CD4-positive, alpha-beta memory T cell (primary cell): ENCODE measurements around the gene ST7L. TPM values are rescaled to one million over a fixed set of nuclear protein-coding genes. Genes with fewer than 3 reads are reported as not detected.

ENCODE experiments used
- CTCF ChIA-PET: fragments of 350-600 bp; sonication (Branson Sonifier 250); formaldehyde crosslinking; loops from one replicate; lab custom pipeline; 2021; ENCODE audit warnings: inconsistent platforms; ENCODE audit not compliant: partially characterized antibody; lab: Charles Lee
- POLR2A ChIA-PET: fragments of 350-600 bp; sonication (Branson Sonifier 250); formaldehyde crosslinking; loops from one replicate; lab custom pipeline; 2021; ENCODE audit not compliant: partially characterized antibody; lab: Charles Lee
- DNase-seq, 5 donors: peaks; one replicate each; pipeline versions ENCODE4 v3.0.0 to v3.0.0-alpha.2; 2020 to 2022; ENCODE audit warnings: mixed read lengths in 1 of 5
- H3K27ac ChIP-seq: one replicate; pipeline ENCODE4 v1.7.0; 2013; ENCODE audit warnings: low read depth, low read length
- H3K27me3 ChIP-seq: 2 replicates; pipeline ENCODE4 v1.7.0; 2013; ENCODE audit warnings: mild to moderate bottlenecking, low read length, moderate library complexity; ENCODE audit not compliant: insufficient read depth
- H3K36me3 ChIP-seq: 2 replicates; pipeline ENCODE4 v1.7.0; 2013; ENCODE audit warnings: mild to moderate bottlenecking, low read length, moderate library complexity; ENCODE audit not compliant: insufficient read depth
- H3K4me1 ChIP-seq: 2 replicates; pipeline ENCODE4 v1.7.0; 2013; ENCODE audit warnings: mild to moderate bottlenecking, low read length, moderate library complexity; ENCODE audit not compliant: insufficient read depth
- H3K4me3 ChIP-seq, 2 donors: one replicate each; pipeline ENCODE4 v1.7.0; 2013; ENCODE audit warnings: low read length in 2 of 2, mild to moderate bottlenecking in 1 of 2
- H3K9me3 ChIP-seq, 2 donors: one replicate each; pipeline ENCODE4 v1.7.0; 2013; ENCODE audit warnings: low read length in 2 of 2, control low read depth in 1 of 2; ENCODE audit not compliant: control insufficient read depth in 1 of 2
- H3K27ac Mint-ChIP-seq, 7 donors: one replicate each; pipeline ENCODE4 v1.8.0; 2020 to 2021; ENCODE audit warnings: mixed read lengths in 7 of 7, mild to moderate bottlenecking in 6 of 7, inconsistent platforms in 3 of 7, moderate library complexity in 3 of 7
- H3K27me3 Mint-ChIP-seq, 2 donors: one replicate each; pipeline ENCODE4 v1.8.0; 2020 to 2021; ENCODE audit warnings: mixed read lengths in 2 of 2
- H3K36me3 Mint-ChIP-seq, 2 donors: one replicate each; pipeline ENCODE4 v1.8.0; 2020 to 2021; ENCODE audit warnings: mixed read lengths in 2 of 2, inconsistent platforms in 1 of 2, mild to moderate bottlenecking in 1 of 2
- H3K4me1 Mint-ChIP-seq, 4 donors: one replicate each; pipeline ENCODE4 v1.8.0; 2020 to 2021; ENCODE audit warnings: mixed read lengths in 4 of 4, mild to moderate bottlenecking in 1 of 4
- H3K4me3 Mint-ChIP-seq, 8 donors: one replicate each; pipeline ENCODE4 v1.8.0; 2020 to 2021; ENCODE audit warnings: mixed read lengths in 8 of 8, mild to moderate bottlenecking in 7 of 8, moderate library complexity in 6 of 8, inconsistent platforms in 3 of 8
- H3K9me3 Mint-ChIP-seq, 8 donors: one replicate each; pipeline ENCODE4 v1.8.0; 2020 to 2021; ENCODE audit warnings: mixed read lengths in 8 of 8, mild to moderate bottlenecking in 5 of 8, inconsistent platforms in 3 of 8, moderate library complexity in 1 of 8
- intact Hi-C: fragments of 100-400 bp; cut with micrococcal nuclease; formaldehyde crosslinking; loops from one replicate; pipeline ENCODE4 v1.15.1; 2023
- polyA plus RNA-seq, 2 donors: library from polyadenylated mRNA; unstranded; fragments of 300-500 nt; fragmentation: Illumina TruSeq; gene quantifications; one replicate each; pipeline ENCODE4 v1.2.3, GENCODE V29; 2021
- total RNA-seq, 2 experiments: library from RNA; stranded (reverse); gene quantifications; one replicate each; pipeline ENCODE4 v1.2.3, GENCODE V29; 2021

Gene ST7L
- total and polyA plus RNA-seq, 4 experiments from 2014 or later, result 10.9 to 27.2 (median 19.1) TPM

DNA sequence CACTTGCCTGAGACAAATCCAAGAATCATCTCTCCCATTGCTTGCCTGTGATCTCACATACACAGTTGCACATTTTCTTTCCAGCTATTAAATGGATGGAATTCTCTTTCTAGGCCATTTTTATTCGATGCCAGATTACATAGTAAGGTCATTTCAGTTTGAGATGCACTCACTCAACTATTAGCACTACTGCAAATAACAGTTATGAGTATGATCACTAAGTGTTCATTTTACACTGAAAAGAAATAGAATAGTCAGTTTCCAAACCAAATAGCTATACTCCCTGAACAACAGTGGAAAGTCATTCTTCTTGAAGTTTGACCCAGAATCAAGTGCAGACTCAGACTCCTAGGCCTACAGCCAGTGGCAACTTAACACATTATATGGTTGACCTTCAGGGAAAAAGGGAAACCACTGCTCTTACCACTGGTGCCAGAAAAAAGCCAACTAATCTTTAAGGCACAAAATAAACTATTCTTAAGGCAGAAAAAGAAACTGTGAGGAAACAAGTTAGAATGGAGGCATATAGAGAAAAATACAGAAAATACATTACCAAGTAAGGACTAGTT lies 78.6 kb downstream of the ST7L start:
- Histone ChIP-seq H3K36me3 (no peaks in the 10 kb centered on the region), H3K9me3 (no peaks in the 10 kb centered on the region), H3K27ac (no peak overlapping the region), H3K27me3 (no peaks in the 10 kb centered on the region), H3K4me1 (no peaks in the 10 kb centered on the region), H3K4me3 (no peak overlapping the region)
- no peaks in the 10 kb centered on the region for H3K9me3 Mint-ChIP-seq
- H3K4me1 Mint-ChIP-seq, result no peaks in the 10 kb centered on the region
- CTCF ChIA-PET, result interaction anchor here (0.9 to 2.2 kb wide), 2 partner anchors 39 to 74 kb away, joined by 3 to 7 read pairs; no protein-coding TSS in a partner anchor
- intact Hi-C loops, result no loop called here
- no peak for DNase-seq
- H3K27me3 Mint-ChIP-seq, result no peaks in the 10 kb centered on the region
- H3K36me3 Mint-ChIP-seq, result peaks cover 33 to 34% of the 10 kb centered on the region in 2 donors
- POLR2A ChIA-PET, result no interaction called here
- H3K4me3 Mint-ChIP-seq, result no peak overlapping the region
- no peak overlapping the region for H3K27ac Mint-ChIP-seq

DNA sequence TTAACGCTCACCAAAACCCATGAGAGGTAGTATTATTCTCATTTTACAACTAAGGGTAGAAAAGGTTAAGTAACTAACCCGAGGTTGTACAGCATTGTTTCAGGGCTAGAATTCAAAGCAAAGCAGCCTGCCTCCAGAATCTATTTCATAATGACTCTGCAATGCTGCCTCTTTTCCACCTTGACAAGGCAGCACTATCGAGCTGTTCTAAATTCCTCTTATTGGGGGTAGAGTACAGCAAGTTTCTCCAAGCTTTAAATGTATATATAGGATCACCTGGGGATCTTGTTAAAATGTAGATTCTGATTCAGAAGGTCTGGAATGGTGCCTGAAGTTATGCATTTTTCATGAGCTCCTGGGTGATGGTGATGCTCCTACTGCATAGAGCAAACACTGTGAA lies 80.1 kb downstream of the ST7L start:
- no peak for DNase-seq
- Histone ChIP-seq H3K27me3 (no peaks in the 10 kb centered on the region), H3K9me3 (no peaks in the 10 kb centered on the region), H3K4me3 (no peak overlapping the region), H3K27ac (no peak overlapping the region), H3K36me3 (no peaks in the 10 kb centered on the region), H3K4me1 (no peaks in the 10 kb centered on the region)
- peaks cover 32 to 39% of the 10 kb centered on the region in 2 donors for H3K36me3 Mint-ChIP-seq
- H3K4me3 Mint-ChIP-seq, result no peak overlapping the region
- no peaks in the 10 kb centered on the region for H3K27me3 Mint-ChIP-seq
- POLR2A ChIA-PET, result no interaction called here
- H3K27ac Mint-ChIP-seq, result no peak overlapping the region
- intact Hi-C loops, result no loop called here
- CTCF ChIA-PET, result interaction anchor here (2.2 kb wide), 1 partner anchor 37 kb away, joined by 7 read pairs; no protein-coding TSS in a partner anchor
- no peaks in the 10 kb centered on the region for H3K9me3 Mint-ChIP-seq
- no peaks in the 10 kb centered on the region for H3K4me1 Mint-ChIP-seq

DNA sequence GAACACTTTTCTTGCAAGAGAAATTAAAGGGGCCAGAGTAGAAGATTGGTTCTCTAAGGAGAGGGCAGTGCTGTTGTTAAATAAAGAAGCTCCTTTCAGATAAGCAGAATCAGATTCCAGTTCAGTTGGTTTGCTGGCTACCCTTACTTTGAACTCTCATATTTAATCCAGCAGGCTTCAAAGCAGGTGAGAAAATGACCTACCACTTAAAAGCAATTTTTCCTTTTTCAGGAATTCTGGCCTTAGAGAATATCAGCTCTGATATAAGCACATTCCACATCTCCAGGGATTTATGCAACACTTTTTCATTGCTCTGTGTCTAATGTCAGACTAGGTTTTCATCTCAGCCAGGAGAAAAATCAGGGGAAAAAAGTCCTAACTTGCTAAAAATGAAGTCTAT lies 81.5 kb downstream of the ST7L start:
- no peaks in the 10 kb centered on the region for H3K9me3 ChIP-seq
- H3K27ac Mint-ChIP-seq, result no peak overlapping the region
- H3K27ac ChIP-seq, result no peak overlapping the region
- POLR2A ChIA-PET, result no interaction called here
- intact Hi-C loops, result no loop called here
- no peak overlapping the region for H3K4me3 ChIP-seq
- CTCF ChIA-PET, result no interaction called here
- no peaks in the 10 kb centered on the region for H3K4me1 ChIP-seq
- no peaks in the 10 kb centered on the region for H3K27me3 ChIP-seq
- H3K36me3 Mint-ChIP-seq, result peaks cover 35 to 42% of the 10 kb centered on the region in 2 donors
- H3K9me3 Mint-ChIP-seq, result no peaks in the 10 kb centered on the region
- H3K4me1 Mint-ChIP-seq, result no peaks in the 10 kb centered on the region
- DNase-seq, result no peak
- no peaks in the 10 kb centered on the region for H3K27me3 Mint-ChIP-seq
- H3K4me3 Mint-ChIP-seq, result no peak overlapping the region
- H3K36me3 ChIP-seq, result no peaks in the 10 kb centered on the region

DNA sequence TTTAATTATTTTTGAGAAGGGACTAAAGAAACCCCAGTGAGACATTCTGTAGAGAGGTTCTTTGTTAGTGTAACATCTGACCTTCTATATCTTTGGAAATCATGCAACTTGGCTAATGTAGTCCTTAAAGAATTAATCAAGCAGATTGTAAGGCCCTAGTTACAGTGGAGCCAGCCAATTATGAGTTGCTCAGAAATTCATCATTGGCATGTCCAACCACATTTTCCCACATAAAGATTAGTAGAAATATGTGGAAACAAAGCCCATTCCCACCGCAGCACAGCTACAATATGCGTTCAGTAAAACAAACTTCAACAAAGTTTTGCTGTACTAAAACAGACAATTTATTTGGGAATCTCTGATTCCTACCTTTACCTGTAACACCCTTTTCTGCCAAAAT lies 82.4 kb downstream of the ST7L start:
- POLR2A ChIA-PET, result no interaction called here
- no peaks in the 10 kb centered on the region for H3K9me3 ChIP-seq
- no peak overlapping the region for H3K27ac Mint-ChIP-seq

DNA sequence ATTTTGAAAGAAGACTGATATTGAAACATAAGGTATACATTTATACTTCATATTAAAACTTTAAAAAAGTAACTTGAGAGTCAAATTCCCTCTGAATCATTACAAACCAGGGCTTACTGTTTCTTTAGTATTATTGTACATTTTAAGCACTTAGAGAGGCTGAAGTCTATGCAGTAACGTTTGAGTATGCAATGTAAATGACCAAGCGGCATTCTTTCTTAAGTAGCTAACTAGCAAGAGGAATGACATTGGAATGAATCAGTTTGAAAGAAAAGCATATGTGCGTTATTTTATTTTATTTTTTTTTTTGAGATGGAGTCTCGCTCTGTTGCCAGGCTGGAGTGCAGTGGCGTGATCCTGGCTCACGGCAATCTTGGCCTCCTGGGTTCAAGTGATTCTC lies 85.9 kb downstream of the ST7L start:
- no peak overlapping the region for H3K27ac ChIP-seq
- H3K27me3 ChIP-seq, result no peaks in the 10 kb centered on the region
- no peaks in the 10 kb centered on the region for H3K4me1 ChIP-seq
- Mint-ChIP-seq H3K36me3 (peaks cover 13 to 29% of the 10 kb centered on the region in 2 donors), H3K9me3 (no peaks in the 10 kb centered on the region), H3K4me1 (no peaks in the 10 kb centered on the region), H3K27ac (no peak overlapping the region), H3K4me3 (no peak overlapping the region), H3K27me3 (no peaks in the 10 kb centered on the region)
- no peaks in the 10 kb centered on the region for H3K9me3 ChIP-seq
- POLR2A ChIA-PET, result no interaction called here
- H3K4me3 ChIP-seq, result no peak overlapping the region
- H3K36me3 ChIP-seq, result no peaks in the 10 kb centered on the region
- CTCF ChIA-PET, result interaction anchor here (1.6 kb wide), 1 partner anchor 11 kb away, joined by 3 read pairs; no protein-coding TSS in a partner anchor
- intact Hi-C loops, result no loop called here
- DNase-seq, result no peak

More for the DNA sequence above, 82.4 kb downstream of the ST7L start:
- peaks cover 28 to 35% of the 10 kb centered on the region in 2 donors for H3K36me3 Mint-ChIP-seq
- H3K4me1 Mint-ChIP-seq, result no peaks in the 10 kb centered on the region
- no peak for DNase-seq
- H3K4me1 ChIP-seq, result no peaks in the 10 kb centered on the region
- H3K4me3 ChIP-seq, result no peak overlapping the region
- intact Hi-C loops, result no loop called here
- H3K9me3 Mint-ChIP-seq, result no peaks in the 10 kb centered on the region
- no peak overlapping the region for H3K27ac ChIP-seq
- H3K27me3 Mint-ChIP-seq, result no peaks in the 10 kb centered on the region
- CTCF ChIA-PET, result no interaction called here
- H3K36me3 ChIP-seq, result no peaks in the 10 kb centered on the region
- no peak overlapping the region for H3K4me3 Mint-ChIP-seq
- H3K27me3 ChIP-seq, result no peaks in the 10 kb centered on the region

DNA sequence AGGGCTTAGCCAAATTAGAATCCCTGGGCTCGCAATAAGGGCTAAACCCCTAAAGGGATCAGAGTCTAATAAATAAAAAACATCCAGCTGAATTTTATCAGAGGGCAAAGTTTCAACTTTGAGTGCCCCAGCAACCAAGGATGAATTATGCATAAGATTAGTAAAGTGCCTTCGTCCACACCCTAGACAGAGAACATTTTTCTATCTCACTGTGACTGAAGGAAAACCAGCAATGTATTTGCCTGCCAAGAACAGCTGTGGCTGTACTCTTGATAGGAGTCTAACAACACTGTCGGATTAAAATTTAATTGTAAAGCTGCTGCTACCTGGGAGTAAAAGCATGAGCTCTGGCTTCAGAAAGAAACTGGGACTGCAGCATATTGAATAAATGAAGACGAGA lies 86.9 kb downstream of the ST7L start:
- H3K9me3 Mint-ChIP-seq, result no peaks in the 10 kb centered on the region
- no peak overlapping the region for H3K27ac ChIP-seq
- H3K27me3 Mint-ChIP-seq, result no peaks in the 10 kb centered on the region
- no peak overlapping the region for H3K27ac Mint-ChIP-seq
- H3K4me1 Mint-ChIP-seq, result no peaks in the 10 kb centered on the region
- H3K4me3 Mint-ChIP-seq, result no peak overlapping the region
- H3K36me3 ChIP-seq, result no peaks in the 10 kb centered on the region
- H3K36me3 Mint-ChIP-seq, result peaks cover 17 to 33% of the 10 kb centered on the region in 2 donors
- DNase-seq, result no peak
- intact Hi-C loops, result no loop called here
- ChIA-PET POLR2A (no interaction called here), CTCF (interaction anchor here (1.6 kb wide), 1 partner anchor 12 kb away, joined by 3 read pairs; no protein-coding TSS in a partner anchor)
- H3K4me1 ChIP-seq, result no peaks in the 10 kb centered on the region
- H3K9me3 ChIP-seq, result no peaks in the 10 kb centered on the region
- H3K27me3 ChIP-seq, result no peaks in the 10 kb centered on the region
- no peak overlapping the region for H3K4me3 ChIP-seq

DNA sequence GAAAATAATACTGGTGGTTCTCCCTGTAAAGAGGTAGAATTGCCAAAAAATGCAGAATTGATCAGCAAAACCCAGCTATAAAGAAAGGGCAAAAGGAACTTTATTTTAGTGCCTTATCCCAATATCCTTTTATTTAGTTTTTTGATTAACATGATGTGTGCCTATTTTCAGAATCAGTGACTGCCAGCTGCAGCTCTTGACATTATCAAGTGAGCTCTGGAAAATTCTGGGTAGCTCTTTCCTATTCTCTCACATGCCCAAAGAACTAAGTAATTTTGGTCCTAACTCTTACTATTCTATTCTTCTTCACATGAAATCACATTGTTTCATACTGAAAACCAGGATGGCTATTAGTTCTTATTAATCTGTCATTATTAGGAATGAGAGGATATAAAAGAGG lies 88.1 kb downstream of the ST7L start:
- no peaks in the 10 kb centered on the region for H3K27me3 ChIP-seq
- POLR2A ChIA-PET, result no interaction called here
- Mint-ChIP-seq H3K4me3 (no peak overlapping the region), H3K4me1 (no peaks in the 10 kb centered on the region), H3K27me3 (no peaks in the 10 kb centered on the region), H3K36me3 (peaks cover 24 to 36% of the 10 kb centered on the region in 2 donors), H3K9me3 (no peaks in the 10 kb centered on the region), H3K27ac (no peak overlapping the region)
- no peak overlapping the region for H3K27ac ChIP-seq
- H3K36me3 ChIP-seq, result no peaks in the 10 kb centered on the region
- no peak for DNase-seq
- H3K4me3 ChIP-seq, result no peak overlapping the region
- intact Hi-C loops, result no loop called here
- H3K9me3 ChIP-seq, result no peaks in the 10 kb centered on the region
- H3K4me1 ChIP-seq, result no peaks in the 10 kb centered on the region
- CTCF ChIA-PET, result interaction anchor here (1.9 kb wide), 2 partner anchors 9 to 29 kb away, joined by 5 read pairs; no protein-coding TSS in a partner anchor
